IPS DF 6.9 (cell line): Measurements from ENCODE around the gene POLR2L.

Source experiments
- DNase-seq: peaks from one replicate; pipeline ENCODE4 v3.0.0-alpha.2; 2013; ENCODE audit warnings: low read depth, low spot score
- H3K27ac ChIP-seq: one replicate; pipeline ENCODE4 v1.5.1; 2013; ENCODE audit warnings: low read length, control low read depth
- H3K27me3 ChIP-seq: 2 replicates; pipeline ENCODE4 v1.6.1; 2013; ENCODE audit warnings: mild to moderate bottlenecking, low read length; ENCODE audit not compliant: control insufficient read depth, insufficient read depth
- H3K36me3 ChIP-seq: 2 replicates; pipeline ENCODE4 v1.6.1; 2013; ENCODE audit warnings: low read length; ENCODE audit not compliant: control insufficient read depth, insufficient read depth
- H3K4me1 ChIP-seq: 2 replicates; pipeline ENCODE4 v1.6.1; 2013; ENCODE audit warnings: low read length; ENCODE audit not compliant: control insufficient read depth, insufficient read depth
- H3K4me3 ChIP-seq: 2 replicates; pipeline ENCODE4 v1.5.1; 2013; ENCODE audit warnings: mild to moderate bottlenecking, low read length
- H3K9me3 ChIP-seq: 2 replicates; pipeline ENCODE4 v1.6.1; 2013; ENCODE audit warnings: low read length, inconsistent platforms; ENCODE audit not compliant: control insufficient read depth, insufficient read depth
- WGBS: extraction: QIAGEN DNeasy Blood & Tissue Kit; methylation state at CpG from one replicate; pipeline ENCODE4 v1.1.7; 2013; ENCODE audit warnings: mixed read lengths, missing lambda C conversion rate; ENCODE audit not compliant: insufficient read length, insufficient coverage; 5-methylcytosine and 5-hydroxymethylcytosine counted together

The POLR2L gene

GRCh38 chr11:842370-843002 is at the start of gene POLR2L, which contains the start of gene TSPAN4:
Gene POLR2L (minus strand): TSS chr11:842529. CDS start chr11:842508, 21 bp downstream.
Gene TSPAN4 (plus strand): TSS chr11:842852. CDS start chr11:850305, 7,453 bp downstream.
- DNase-seq, result no peak
- Histone ChIP-seq H3K4me1 (peaks cover 13% of the 10 kb centered on the region), H3K9me3 (no peaks in the 10 kb centered on the region), H3K4me3 (peak within 1 kb of the TSS; percentile 93), H3K36me3 (peaks cover 27% of the 10 kb centered on the region), H3K27me3 (no peaks in the 10 kb centered on the region), H3K27ac (no peak within 1 kb of the TSS)
- WGBS, result no CpG with 5 or more reads among the region's 87 CpGs

- Histone ChIP-seq H3K4me1 (0 out of 2 replicates have a peak, but pooled peaks cover 1% of the 10 kb centered on the region), H3K9me3 (no peaks in the 10 kb centered on the region), H3K4me3 (no peak overlapping the region), H3K27me3 (no peaks in the 10 kb centered on the region), H3K27ac (no peak overlapping the region), H3K36me3 (peaks cover 13% of the 10 kb centered on the region; the same call in 1 of the 2 replicates)
- WGBS, result no CpG with 5 or more reads among the region's 27 CpGs
- no peak for DNase-seq
These were observed 48.6 kb upstream of the POLR2L start for GRCh38 chr11:890794-891540.

- no peaks in the 10 kb centered on the region for H3K27me3 ChIP-seq
- H3K4me1 ChIP-seq, result 0 out of 2 replicates have a peak, but pooled peaks cover 1% of the 10 kb centered on the region
- no peaks in the 10 kb centered on the region for H3K9me3 ChIP-seq
- DNase-seq, result no peak
- no CpG with 5 or more reads among the region's 32 CpGs for WGBS
- H3K27ac ChIP-seq, result no peak overlapping the region
- H3K4me3 ChIP-seq, result no peak overlapping the region
- peaks cover 13% of the 10 kb centered on the region; the same call in 1 of the 2 replicates for H3K36me3 ChIP-seq
These were observed 47.6 kb upstream of the POLR2L start for GRCh38 chr11:889687-890475.

- no peak overlapping the region for H3K4me3 ChIP-seq
- no peaks in the 10 kb centered on the region for H3K9me3 ChIP-seq
- no peak overlapping the region for H3K27ac ChIP-seq
- no peaks in the 10 kb centered on the region for H3K27me3 ChIP-seq
- DNase-seq, result no peak
- H3K36me3 ChIP-seq, result peaks cover 13% of the 10 kb centered on the region; the same call in 1 of the 2 replicates
- WGBS, result no CpG with 5 or more reads among the region's 13 CpGs
- H3K4me1 ChIP-seq, result 0 out of 2 replicates have a peak, but pooled peaks cover 1% of the 10 kb centered on the region
These were observed 46.9 kb upstream of the POLR2L start for GRCh38 chr11:889257-889656.

- no CpG with 5 or more reads among the region's 45 CpGs for WGBS
- DNase-seq, result no peak
- no peak overlapping the region for H3K27ac ChIP-seq
These were observed 46.2 kb upstream of the POLR2L start for GRCh38 chr11:888310-889212.

GRCh38 chr11:887589-887988 is 45.3 kb upstream of the POLR2L start:
- no peak overlapping the region for H3K4me3 ChIP-seq
- H3K4me1 ChIP-seq, result no peaks in the 10 kb centered on the region
- H3K9me3 ChIP-seq, result no peaks in the 10 kb centered on the region
- peaks cover 15% of the 10 kb centered on the region; the same call in 1 of the 2 replicates for H3K36me3 ChIP-seq
- DNase-seq, result no peak
- WGBS, result no CpG with 5 or more reads among the region's 14 CpGs
- no peaks in the 10 kb centered on the region for H3K27me3 ChIP-seq
- no peak overlapping the region for H3K27ac ChIP-seq

More at GRCh38 chr11:888310-889212, 46.2 kb upstream of the POLR2L start:
- Histone ChIP-seq H3K36me3 (peaks cover 15% of the 10 kb centered on the region; the same call in 1 of the 2 replicates), H3K27me3 (no peaks in the 10 kb centered on the region), H3K4me3 (no peak overlapping the region), H3K9me3 (no peaks in the 10 kb centered on the region), H3K4me1 (no peaks in the 10 kb centered on the region)

- DNase-seq, result no peak
- Histone ChIP-seq H3K4me3 (no peak overlapping the region), H3K27ac (no peak overlapping the region), H3K9me3 (no peaks in the 10 kb centered on the region), H3K4me1 (no peaks in the 10 kb centered on the region), H3K27me3 (no peaks in the 10 kb centered on the region), H3K36me3 (peaks cover 15% of the 10 kb centered on the region; the same call in 1 of the 2 replicates)
- WGBS, result no CpG with 5 or more reads among the region's 17 CpGs
These were observed 44.2 kb upstream of the POLR2L start for GRCh38 chr11:886568-886967.

GRCh38 chr11:884578-885070 is 42.3 kb upstream of the POLR2L start:
- WGBS, result no CpG with 5 or more reads among the region's 16 CpGs
- H3K27ac ChIP-seq, result no peak overlapping the region
- no peaks in the 10 kb centered on the region for H3K9me3 ChIP-seq
- DNase-seq, result no peak
- no peaks in the 10 kb centered on the region for H3K4me1 ChIP-seq
- no peak overlapping the region for H3K4me3 ChIP-seq
- peaks cover 22% of the 10 kb centered on the region for H3K36me3 ChIP-seq
- no peaks in the 10 kb centered on the region for H3K27me3 ChIP-seq

GRCh38 chr11:883527-883926 is 41.2 kb upstream of the POLR2L start:
- Histone ChIP-seq H3K9me3 (no peaks in the 10 kb centered on the region), H3K36me3 (peaks cover 17% of the 10 kb centered on the region), H3K4me1 (no peaks in the 10 kb centered on the region), H3K4me3 (no peak overlapping the region), H3K27ac (no peak overlapping the region), H3K27me3 (no peaks in the 10 kb centered on the region)
- DNase-seq, result no peak
- no CpG with 5 or more reads among the region's 10 CpGs for WGBS
